HG03060 (cell line): Measurements from ENCODE around the gene CD82.

ENCODE experiments used
- ATAC-seq: cut with Tn5 transposase; IDR thresholded peaks from one replicate; pipeline ENCODE4 v1.9.1; 2021; ENCODE audit warnings: low read depth, moderate number of reproducible peaks; ENCODE audit not compliant: unreplicated experiment

The CD82 gene

GRCh38 chr11:44565211-44565952 lies at the start of gene CD82:
Gene CD82 (plus strand): TSS chr11:44565663. CDS start chr11:44594663, 29,000 bp downstream.
- peak; percentile 41 for ATAC-seq

- ATAC-seq, result no peak
These were observed 48.6 kb upstream of the CD82 start for GRCh38 chr11:44516688-44517507.

GRCh38 chr11:44517541-44517940 lies 47.9 kb upstream of the CD82 start:
- no peak for ATAC-seq

GRCh38 chr11:44518968-44519550 lies 46.4 kb upstream of the CD82 start:
- ATAC-seq, result no peak

GRCh38 chr11:44519989-44520737 lies 45.3 kb upstream of the CD82 start:
- no peak for ATAC-seq

GRCh38 chr11:44521148-44521547 lies 44.3 kb upstream of the CD82 start:
- no peak for ATAC-seq

GRCh38 chr11:44522294-44522693 lies 43.2 kb upstream of the CD82 start:
- no peak for ATAC-seq

- no peak for ATAC-seq
These were observed 41.1 kb upstream of the CD82 start for GRCh38 chr11:44524346-44524745.

- ATAC-seq, result no peak
These were observed 40.7 kb upstream of the CD82 start for GRCh38 chr11:44524751-44525201.

GRCh38 chr11:44525473-44526252 lies 39.8 kb upstream of the CD82 start:
- no peak for ATAC-seq

- ATAC-seq, result no peak
These were observed 39.0 kb upstream of the CD82 start for GRCh38 chr11:44526438-44526837.

GRCh38 chr11:44527476-44527875 lies 38.0 kb upstream of the CD82 start:
- ATAC-seq, result no peak

- ATAC-seq, result no peak
These were observed 37.4 kb upstream of the CD82 start for GRCh38 chr11:44528103-44528502.

GRCh38 chr11:44528581-44528980 lies 36.9 kb upstream of the CD82 start:
- no peak for ATAC-seq

- no peak for ATAC-seq
These were observed 35.5 kb upstream of the CD82 start for GRCh38 chr11:44529895-44530412.

- ATAC-seq, result no peak
These were observed 34.9 kb upstream of the CD82 start for GRCh38 chr11:44530413-44531115.

GRCh38 chr11:44531116-44531504 lies 34.4 kb upstream of the CD82 start:
- ATAC-seq, result no peak

GRCh38 chr11:44531636-44532035 lies 33.8 kb upstream of the CD82 start:
- ATAC-seq, result no peak

GRCh38 chr11:44532809-44533208 lies 32.7 kb upstream of the CD82 start:
- ATAC-seq, result peak; percentile 47
